Measurements from ENCODE around the gene MTO1.
A peak's percentile ranks its signal among the peaks of the same experiment; 100 is the strongest.
"Not testable (repeated sequence)": the region's sequence is repeated elsewhere in the genome, so short reads cannot be mapped to it uniquely, and the experiment has no call there.

Gene MTO1

DNA sequence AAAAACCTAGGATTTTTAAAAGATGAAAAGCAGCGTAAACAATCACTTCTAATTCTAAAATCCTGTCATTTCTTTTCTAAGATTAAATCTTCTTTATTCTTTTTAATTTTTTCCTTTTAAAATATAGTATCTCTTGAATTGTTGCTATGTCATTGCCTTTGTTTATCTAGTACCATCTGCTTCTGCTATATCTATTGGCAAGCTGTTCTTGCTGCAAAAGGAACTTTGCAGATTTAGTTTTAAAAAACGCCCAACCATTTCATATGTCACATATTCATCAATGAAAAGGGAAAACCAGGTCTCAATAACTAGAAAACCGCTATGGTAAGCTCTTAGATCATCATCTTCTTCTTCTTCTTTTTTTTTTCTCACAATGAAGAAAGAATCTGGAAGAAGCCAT lies 70.8 kb downstream of the MTO1 start:
- H3K79me2 ChIP-seq (ENCODE audit: low read length) = no peaks in the 10 kb centered on the region
- no peaks in the 10 kb centered on the region for H3K36me3 ChIP-seq (replicated peaks; ENCODE audit: low read depth, low read length)
- no peak overlapping the region for H3K4me3 ChIP-seq (ENCODE audit: low read length)
- H3K4me1 ChIP-seq (ENCODE audit: low read length) = no peaks in the 10 kb centered on the region
- H3K27ac ChIP-seq (ENCODE audit: low read length) = no peak overlapping the region
- H4K20me1 ChIP-seq (ENCODE audit: insufficient read depth, low read length) = no peaks in the 10 kb centered on the region
- no peaks in the 10 kb centered on the region for H3K9me3 ChIP-seq (ENCODE audit: insufficient read depth, low read length)
- no peak overlapping the region for H2AFZ ChIP-seq (ENCODE audit: low read depth, low read length)
- no peak overlapping the region for H3K4me2 ChIP-seq (ENCODE audit: low read length)
- no peak overlapping the region for H3K9ac ChIP-seq (ENCODE audit: low read length)
- TF ChIP-seq, protein P1, sequence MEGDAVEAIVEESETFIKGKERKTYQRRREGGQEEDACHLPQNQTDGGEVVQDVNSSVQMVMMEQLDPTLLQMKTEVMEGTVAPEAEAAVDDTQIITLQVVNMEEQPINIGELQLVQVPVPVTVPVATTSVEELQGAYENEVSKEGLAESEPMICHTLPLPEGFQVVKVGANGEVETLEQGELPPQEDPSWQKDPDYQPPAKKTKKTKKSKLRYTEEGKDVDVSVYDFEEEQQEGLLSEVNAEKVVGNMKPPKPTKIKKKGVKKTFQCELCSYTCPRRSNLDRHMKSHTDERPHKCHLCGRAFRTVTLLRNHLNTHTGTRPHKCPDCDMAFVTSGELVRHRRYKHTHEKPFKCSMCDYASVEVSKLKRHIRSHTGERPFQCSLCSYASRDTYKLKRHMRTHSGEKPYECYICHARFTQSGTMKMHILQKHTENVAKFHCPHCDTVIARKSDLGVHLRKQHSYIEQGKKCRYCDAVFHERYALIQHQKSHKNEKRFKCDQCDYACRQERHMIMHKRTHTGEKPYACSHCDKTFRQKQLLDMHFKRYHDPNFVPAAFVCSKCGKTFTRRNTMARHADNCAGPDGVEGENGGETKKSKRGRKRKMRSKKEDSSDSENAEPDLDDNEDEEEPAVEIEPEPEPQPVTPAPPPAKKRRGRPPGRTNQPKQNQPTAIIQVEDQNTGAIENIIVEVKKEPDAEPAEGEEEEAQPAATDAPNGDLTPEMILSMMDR (IDR thresholded peaks at IDR 0.05; ENCODE audit: low read depth, low read length) = no peak
- no peak for TF ChIP-seq EZH2phosphoT487 (IDR thresholded peaks at IDR 0.05; ENCODE audit: low read depth)
- no peaks in the 10 kb centered on the region for H3K27me3 ChIP-seq (ENCODE audit: low read depth, low read length)

- H2AFZ ChIP-seq (ENCODE audit: low read depth, low read length) = no peak overlapping the region
- no peak for TF ChIP-seq EZH2phosphoT487 (IDR thresholded peaks at IDR 0.05; ENCODE audit: low read depth)
- TF ChIP-seq, protein P1 (IDR thresholded peaks at IDR 0.05; ENCODE audit: low read depth, low read length) = no peak
- no peaks in the 10 kb centered on the region for H3K79me2 ChIP-seq (ENCODE audit: low read length)
- no peaks in the 10 kb centered on the region for H3K36me3 ChIP-seq (replicated peaks; ENCODE audit: low read depth, low read length)
- no peak overlapping the region for H3K9ac ChIP-seq (ENCODE audit: low read length)
- H3K27me3 ChIP-seq (ENCODE audit: low read depth, low read length) = no peaks in the 10 kb centered on the region
- no peak overlapping the region for H3K27ac ChIP-seq (ENCODE audit: low read length)
- H3K9me3 ChIP-seq (ENCODE audit: insufficient read depth, low read length) = no peaks in the 10 kb centered on the region
- no peak overlapping the region for H3K4me2 ChIP-seq (ENCODE audit: low read length)
- H3K4me3 ChIP-seq (ENCODE audit: low read length) = no peak overlapping the region
- no peaks in the 10 kb centered on the region for H4K20me1 ChIP-seq (ENCODE audit: insufficient read depth, low read length)
- peaks cover 4% of the 10 kb centered on the region; the same call in 1 of the 2 replicates for H3K4me1 ChIP-seq (ENCODE audit: low read length)
Observed at GRCh38 chr6:73534628-73535027, 73.1 kb downstream of the MTO1 start.

DNA sequence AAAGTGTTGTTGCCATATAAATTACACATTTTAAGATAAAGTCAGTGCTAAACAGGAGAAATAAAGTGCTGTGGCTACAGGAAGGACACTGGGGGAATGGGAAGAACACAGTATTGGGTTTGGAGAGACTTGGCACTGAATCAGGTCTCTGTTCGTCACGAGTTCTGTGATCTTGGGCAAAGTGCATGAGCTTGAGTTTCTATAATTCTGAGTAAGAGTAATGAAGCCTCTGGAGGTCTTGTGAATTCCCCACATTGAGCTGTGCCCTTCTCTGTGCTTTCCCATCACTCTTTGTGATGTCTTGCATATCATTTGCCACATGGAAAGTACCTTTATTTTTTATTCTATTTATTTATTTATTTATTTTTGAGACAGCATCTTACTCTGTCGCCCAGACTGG lies 76.1 kb downstream of the MTO1 start:
- H3K9ac ChIP-seq (ENCODE audit: low read length) = no peak overlapping the region
- H4K20me1 ChIP-seq (ENCODE audit: insufficient read depth, low read length) = no peaks in the 10 kb centered on the region
- no peaks in the 10 kb centered on the region for H3K9me3 ChIP-seq (ENCODE audit: insufficient read depth, low read length)
- H3K4me2 ChIP-seq (ENCODE audit: low read length) = peak overlapping the region; percentile 6; the same call in 1 of the 2 replicates
- peaks cover 4% of the 10 kb centered on the region; the same call in 1 of the 2 replicates for H3K4me1 ChIP-seq (ENCODE audit: low read length)
- no peak overlapping the region for H3K27ac ChIP-seq (ENCODE audit: low read length)
- H3K4me3 ChIP-seq (ENCODE audit: low read length) = no peak overlapping the region
- H3K79me2 ChIP-seq (ENCODE audit: low read length) = no peaks in the 10 kb centered on the region
- no peaks in the 10 kb centered on the region for H3K36me3 ChIP-seq (replicated peaks; ENCODE audit: low read depth, low read length)
- TF ChIP-seq, protein P1 (IDR thresholded peaks at IDR 0.05; ENCODE audit: low read depth, low read length) = no peak
- no peak for TF ChIP-seq EZH2phosphoT487 (IDR thresholded peaks at IDR 0.05; ENCODE audit: low read depth)
- H2AFZ ChIP-seq (ENCODE audit: low read depth, low read length) = peak overlapping the region; percentile 2; the same call in 1 of the 2 replicates
- no peaks in the 10 kb centered on the region for H3K27me3 ChIP-seq (ENCODE audit: low read depth, low read length)

GRCh38 chr6:73538116-73538779 lies 76.7 kb downstream of the MTO1 start:
- Histone ChIP-seq H3K79me2 (ENCODE audit: low read length) (no peaks in the 10 kb centered on the region), H3K4me1 (ENCODE audit: low read length) (peaks cover 4% of the 10 kb centered on the region; the same call in 1 of the 2 replicates), H3K9me3 (ENCODE audit: insufficient read depth, low read length) (no peaks in the 10 kb centered on the region), H4K20me1 (ENCODE audit: insufficient read depth, low read length) (no peaks in the 10 kb centered on the region), H3K36me3 (replicated peaks; ENCODE audit: low read depth, low read length) (no peaks in the 10 kb centered on the region), H3K27ac (ENCODE audit: low read length) (no peak overlapping the region), H3K9ac (ENCODE audit: low read length) (no peak overlapping the region), H3K4me3 (ENCODE audit: low read length) (no peak overlapping the region), H2AFZ (ENCODE audit: low read depth, low read length) (no peak overlapping the region), H3K4me2 (ENCODE audit: low read length) (no peak overlapping the region), H3K27me3 (ENCODE audit: low read depth, low read length) (no peaks in the 10 kb centered on the region)
- TF ChIP-seq, protein P1 (IDR thresholded peaks at IDR 0.05; ENCODE audit: low read depth, low read length) = no peak
- no peak for TF ChIP-seq EZH2phosphoT487 (IDR thresholded peaks at IDR 0.05; ENCODE audit: low read depth)

DNA sequence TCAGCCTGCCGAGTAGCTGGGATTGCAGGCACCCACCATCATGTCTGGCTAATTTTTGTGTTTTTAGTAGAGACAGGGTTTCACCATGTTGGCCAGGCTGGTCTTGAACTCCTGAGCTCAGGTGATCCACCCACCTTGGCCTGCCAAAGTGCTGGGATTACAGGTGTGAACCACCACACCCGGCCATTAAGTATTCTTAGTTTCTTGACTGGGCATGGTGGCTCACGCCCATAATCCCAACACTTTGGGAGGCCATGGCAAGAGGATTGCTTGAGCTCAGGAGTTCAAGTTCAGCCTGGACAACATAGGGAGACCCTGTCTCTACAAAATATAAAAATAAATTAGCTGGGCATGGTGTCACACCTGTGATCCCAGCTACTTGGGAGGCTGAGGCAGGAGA lies 80.9 kb downstream of the MTO1 start:
- H3K4me2 ChIP-seq (ENCODE audit: low read length); H3K4me1 ChIP-seq (ENCODE audit: low read length); H3K79me2 ChIP-seq (ENCODE audit: low read length); H3K9ac ChIP-seq (ENCODE audit: low read length); H3K27me3 ChIP-seq (ENCODE audit: low read depth, low read length); H3K9me3 ChIP-seq (ENCODE audit: insufficient read depth, low read length); H3K4me3 ChIP-seq (ENCODE audit: low read length); H2AFZ ChIP-seq (ENCODE audit: low read depth, low read length); H3K27ac ChIP-seq (ENCODE audit: low read length); H4K20me1 ChIP-seq (ENCODE audit: insufficient read depth, low read length); H3K36me3 ChIP-seq (replicated peaks; ENCODE audit: low read depth, low read length): not testable (repeated sequence)
